HCT116 (cell line): Measurements from ENCODE around the gene PDE4D. TPM values are rescaled to one million over a fixed set of nuclear protein-coding genes. Genes with fewer than 3 reads are reported as not detected.

Experiments
- ATAC-seq: fragments of 200-7000 bp; cut with Tn5 transposase; 2 replicates; pipeline ENCODE4 v1.9.1; 2020; ENCODE audit warnings: mild to moderate bottlenecking, moderate library complexity
- BruUV-seq: library from RNA; stranded (reverse); fragments of 400-500 nt; replicated peaks from 2 replicates; lab custom pipeline; 2021; lab: Mats Ljungman, UMichigan
- CTCF ChIA-PET: fragments of 300-600 bp; sonication (Branson Sonifier 250); formaldehyde crosslinking; loops from one replicate; lab custom pipeline; 2021; ENCODE audit warnings: antibody characterized with exemption; lab: Charles Lee
- POLR2A ChIA-PET: fragments of 300-600, 350-600 bp; sonication (Branson Sonifier 250); formaldehyde crosslinking; loops from one replicate; lab custom pipeline; 2021; ENCODE audit warnings: antibody characterized with exemption; lab: Charles Lee
- RAD21 ChIA-PET, 2 experiments: fragments of 300-600 bp; sonication (Branson Sonifier 250); formaldehyde crosslinking; loops; one replicate each; lab custom pipeline; 2023; ENCODE audit warnings: low total read pairs in 2 of 2; ENCODE audit not compliant: uncharacterized antibody in 2 of 2, unreplicated experiment in 2 of 2, low non-redundant PET in 1 of 2; lab: Charles Lee
- DNase-seq: peaks from one replicate; pipeline ENCODE4 v3.0.0-alpha.2; 2010; ENCODE audit warnings: low read depth, low spot score
- H2AFZ ChIP-seq: fragments of 200-600 bp; shearing (Covaris generic), sonication (generic); 2 replicates; pipeline ENCODE4 v1.6.1; 2017; ENCODE audit warnings: low read depth, mixed run types, mixed read lengths, antibody characterized with exemption, low read length; ENCODE audit not compliant: poor library complexity, severe bottlenecking
- H3K27ac ChIP-seq: 2 replicates; pipeline ENCODE4 v1.5.1; 2012; ENCODE audit warnings: low read depth, low read length
- H3K27me3 ChIP-seq: fragments of 200-600 bp; sonication (generic); 2 replicates; pipeline ENCODE4 v1.6.1; 2016; ENCODE audit warnings: mixed run types, low read length, mixed read lengths; ENCODE audit not compliant: insufficient read depth
- H3K36me3 ChIP-seq, 2 experiments: fragments of 200-500 bp in 1 of 2; fragments of 200-600 bp in 1 of 2; sonication (Bioruptor generic) in 1 of 2; sonication (generic) in 1 of 2; 2 replicates each; pipeline versions ENCODE4 v1.5.1 to v1.6.1; 2014 to 2016; ENCODE audit warnings: low read length in 2 of 2, inconsistent platforms in 1 of 2, mixed read lengths in 1 of 2, mixed run types in 1 of 2; ENCODE audit not compliant: insufficient read depth in 2 of 2, control insufficient read depth in 1 of 2
- H3K4me1 ChIP-seq, 2 experiments: fragments of 200-600 bp in 1 of 2; sonication (generic) in 1 of 2; 2 replicates each; pipeline versions ENCODE4 v1.5.1 to v1.6.1; 2012 to 2017; ENCODE audit warnings: low read length in 2 of 2, inconsistent platforms in 1 of 2, mild to moderate bottlenecking in 1 of 2, mixed read lengths in 1 of 2, mixed run types in 1 of 2, moderate library complexity in 1 of 2; ENCODE audit not compliant: insufficient read depth in 2 of 2, control insufficient read depth in 1 of 2
- H3K4me2 ChIP-seq: fragments of 200-600 bp; sonication (generic); 2 replicates; pipeline ENCODE4 v1.6.1; 2017; ENCODE audit warnings: mixed run types, low read length, mixed read lengths
- H3K4me3 ChIP-seq, 2 experiments: fragments of 200-600 bp in 1 of 2; sonication (generic) in 1 of 2; replicated peaks in 1 of 2; 2 replicates each; pipeline ENCODE4 v1.5.1; 2011 to 2016; ENCODE audit warnings: low read length in 2 of 2, control low read depth in 1 of 2, low read depth in 1 of 2, mild to moderate bottlenecking in 1 of 2, mixed read lengths in 1 of 2, mixed run types in 1 of 2
- H3K79me2 ChIP-seq: fragments of 200-600 bp; sonication (generic); 2 replicates; pipeline ENCODE4 v1.6.1; 2017; ENCODE audit warnings: mild to moderate bottlenecking, mixed run types, low read length, moderate library complexity, mixed read lengths; ENCODE audit not compliant: insufficient read depth
- H3K9ac ChIP-seq: fragments of 200-600 bp; sonication (generic); 2 replicates; pipeline ENCODE4 v1.6.1; 2016; ENCODE audit warnings: low read length, mixed read lengths
- H3K9me2 ChIP-seq: fragments of 200-600 bp; sonication (generic), shearing (Covaris generic); 2 replicates; pipeline ENCODE4 v1.6.1; 2017; ENCODE audit warnings: mixed run types, mild to moderate bottlenecking, moderate library complexity; ENCODE audit not compliant: insufficient read depth
- H3K9me3 ChIP-seq, 2 experiments: fragments of 200-500 bp in 1 of 2; fragments of 200-600 bp in 1 of 2; sonication (Bioruptor generic) in 1 of 2; sonication (generic) in 1 of 2; 2 replicates each; pipeline ENCODE4 v1.6.1; 2014 to 2017; ENCODE audit warnings: low read length in 2 of 2, mixed read lengths in 2 of 2, inconsistent platforms in 1 of 2, low read depth in 1 of 2, mild to moderate bottlenecking in 1 of 2, mixed run types in 1 of 2, moderate library complexity in 1 of 2; ENCODE audit not compliant: control insufficient read depth in 1 of 2, insufficient read depth in 1 of 2
- H4K20me1 ChIP-seq: fragments of 200-600 bp; sonication (generic), shearing (Covaris generic); 2 replicates; pipeline ENCODE4 v1.6.1; 2017; ENCODE audit warnings: mixed run types, mild to moderate bottlenecking, moderate library complexity; ENCODE audit not compliant: insufficient read depth
- CBX3 ChIP-seq: IDR thresholded peaks from 2 replicates; pipeline ENCODE4 v1.6.1; 2012; ENCODE audit warnings: low read depth
- CTCF ChIP-seq, 3 experiments: fragments of 200-600 bp in 1 of 3; sonication (generic) in 1 of 3; IDR thresholded peaks in 2 of 3; conservative IDR thresholded peaks in 1 of 3; 2 replicates each; pipeline ENCODE4 v1.5.1; 2012 to 2017; ENCODE audit warnings: low read depth in 2 of 3, low read length in 2 of 3, antibody characterized with exemption in 1 of 3, borderline replicate concordance in 1 of 3, control low read depth in 1 of 3, mild to moderate bottlenecking in 1 of 3, mixed read lengths in 1 of 3, mixed run types in 1 of 3, moderate library complexity in 1 of 3; ENCODE audit not compliant: insufficient read depth in 1 of 3
- EGR1 ChIP-seq: IDR thresholded peaks from 2 replicates; pipeline ENCODE4 v1.6.1; 2012; ENCODE audit warnings: low read depth
- EZH2 ChIP-seq: fragments of 200-600 bp; sonication (generic); IDR thresholded peaks from 2 replicates; pipeline ENCODE4 v1.6.1; 2017; ENCODE audit warnings: antibody characterized with exemption, mixed run types
- EZH2phosphoT487 ChIP-seq: fragments of 200-600 bp; IDR thresholded peaks from 2 replicates; pipeline ENCODE4 v1.6.1; 2018; ENCODE audit warnings: antibody characterized with exemption, borderline replicate concordance
- JUND ChIP-seq: IDR thresholded peaks from 2 replicates; pipeline ENCODE4 v1.6.1; 2012
- POLR2A ChIP-seq: IDR thresholded peaks from 2 replicates; pipeline ENCODE4 v1.7.0; 2011; ENCODE audit warnings: borderline replicate concordance; ENCODE audit not compliant: insufficient read depth, insufficient read length; ENCODE audit errors: extremely low read depth
- POLR2AphosphoS5 ChIP-seq: IDR thresholded peaks from 2 replicates; pipeline ENCODE4 v1.6.1; 2011; ENCODE audit warnings: mild to moderate bottlenecking, low read depth, low read length, moderate library complexity
- RAD21 ChIP-seq: IDR thresholded peaks from 2 replicates; pipeline ENCODE4 v1.6.1; 2012; ENCODE audit warnings: low read depth, mild to moderate bottlenecking
- SIN3A ChIP-seq: IDR thresholded peaks from 2 replicates; pipeline ENCODE4 v1.6.1; 2012; ENCODE audit warnings: low read depth
- SP1 ChIP-seq: IDR thresholded peaks from 2 replicates; pipeline ENCODE4 v1.6.1; 2012; ENCODE audit warnings: low read depth
- SRF ChIP-seq: IDR thresholded peaks from 2 replicates; pipeline ENCODE4 v1.6.1; 2012; ENCODE audit warnings: low read depth
- TCF7L2 ChIP-seq: IDR thresholded peaks from 2 replicates; pipeline ENCODE4 v1.7.0; 2011; ENCODE audit warnings: borderline replicate concordance, inconsistent platforms; ENCODE audit not compliant: insufficient read depth, insufficient read length; ENCODE audit errors: extremely low read depth
- YY1 ChIP-seq: IDR thresholded peaks from 2 replicates; pipeline ENCODE4 v1.6.1; 2011; ENCODE audit warnings: low read length, low read depth, moderate library complexity, mild to moderate bottlenecking; ENCODE audit not compliant: insufficient replicate concordance; ENCODE audit errors: extremely low read depth
- ZBTB33 ChIP-seq: IDR thresholded peaks from 2 replicates; pipeline ENCODE4 v1.6.1; 2011; ENCODE audit warnings: mild to moderate bottlenecking, low read length, moderate library complexity; ENCODE audit not compliant: insufficient replicate concordance; ENCODE audit errors: extremely low read depth
- ZFX ChIP-seq: fragments of 450-650 bp; IDR thresholded peaks from 2 replicates; pipeline ENCODE4 v1.6.1; 2017
- ZNF274 ChIP-seq: fragments of 200-500 bp; sonication (Bioruptor generic); IDR thresholded peaks from 2 replicates; pipeline ENCODE4 v1.6.1; 2014; ENCODE audit warnings: mild to moderate bottlenecking, low read depth, low read length, inconsistent platforms
- intact Hi-C: fragments of 100-400 bp; cut with micrococcal nuclease; formaldehyde crosslinking; loops from 2 replicates; pipeline ENCODE4 v1.10.0; 2022
- total RNA-seq: library from RNA; stranded (reverse); gene quantifications from one replicate; pipeline ENCODE4 v1.2.1, GENCODE V29; 2021; ENCODE audit not compliant: unreplicated experiment

The PDE4D gene
- total RNA-seq, 1 experiment from 2014 or later: 1.1 TPM

- ChIA-PET CTCF (no interaction called here), POLR2A (no interaction called here)
- BruUV-seq: no TSS peak
- intact Hi-C loops: no loop called here
- Histone ChIP-seq H4K20me1 (no peaks in the 10 kb centered on the region), H3K79me2 (no peaks in the 10 kb centered on the region), H3K4me3 (no peak overlapping the region), H3K4me2 (no peak overlapping the region), H3K9me3 (no peaks in the 10 kb centered on the region), H3K27me3 (no peaks in the 10 kb centered on the region), H3K27ac (no peak overlapping the region), H2AFZ (no peak overlapping the region), H3K9me2 (no peaks in the 10 kb centered on the region), H3K9ac (no peak overlapping the region), H3K36me3 (no peaks in the 10 kb centered on the region), H3K4me1 (no peaks in the 10 kb centered on the region)
- no peak for ATAC-seq
- TF ChIP-seq SP1 (no peak), EZH2 (no peak), EZH2phosphoT487 (no peak), YY1 (no peak), JUND (no peak), POLR2A (no peak), CTCF (IDR thresholded peaks at IDR 0.05 in 2 of 3, conservative IDR thresholded peaks at IDR 0.05 in 1 of 3; ENCODE audit: borderline replicate concordance in 1 of 3, insufficient read depth in 1 of 3, low read depth in 2 of 3, low read length in 2 of 3) (no peak), CBX3 (no peak), SIN3A (no peak), TCF7L2 (no peak), POLR2AphosphoS5 (no peak), ZBTB33 (no peak), ZNF274 (no peak), ZFX (no peak), SRF (no peak), RAD21 (no peak), EGR1 (no peak)
- TF ChIP-seq, all 23 proteins: peak for 0
- no peak for DNase-seq
- RAD21 ChIA-PET: no interaction called here
Observed at GRCh38 chr5:59473611-59474010, 419.9 kb downstream of the PDE4D start.
